GM18858 (cell line): ENCODE results near the gene THAP11.
"Not testable (repeated sequence)": the region's sequence is repeated elsewhere in the genome, so short reads cannot be mapped to it uniquely, and the experiment has no call there.

ENCODE experiments used
- ATAC-seq: cut with Tn5 transposase; IDR thresholded peaks from one replicate; pipeline ENCODE4 v1.9.1; 2021; ENCODE audit not compliant: unreplicated experiment

Gene THAP11

DNA sequence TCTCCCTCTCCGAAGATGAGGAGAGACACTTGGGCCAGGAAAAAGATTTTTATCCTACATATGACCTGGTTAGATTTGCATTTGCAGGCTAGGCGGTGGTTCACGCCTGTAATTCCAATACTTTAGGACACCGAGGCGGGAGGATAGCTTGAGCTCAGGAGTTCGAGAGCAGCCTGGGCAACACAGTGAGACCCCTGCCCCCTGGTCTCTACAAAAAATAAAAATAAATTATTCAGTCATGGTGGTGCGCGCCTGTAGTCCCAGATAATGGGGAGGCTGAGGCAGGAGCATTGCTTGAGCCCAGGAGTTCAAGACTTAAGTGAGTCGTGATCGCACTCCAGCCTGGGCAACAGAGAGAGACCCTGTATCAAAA, 7.9 kb upstream of the THAP11 start:
- ATAC-seq, result no peak

DNA sequence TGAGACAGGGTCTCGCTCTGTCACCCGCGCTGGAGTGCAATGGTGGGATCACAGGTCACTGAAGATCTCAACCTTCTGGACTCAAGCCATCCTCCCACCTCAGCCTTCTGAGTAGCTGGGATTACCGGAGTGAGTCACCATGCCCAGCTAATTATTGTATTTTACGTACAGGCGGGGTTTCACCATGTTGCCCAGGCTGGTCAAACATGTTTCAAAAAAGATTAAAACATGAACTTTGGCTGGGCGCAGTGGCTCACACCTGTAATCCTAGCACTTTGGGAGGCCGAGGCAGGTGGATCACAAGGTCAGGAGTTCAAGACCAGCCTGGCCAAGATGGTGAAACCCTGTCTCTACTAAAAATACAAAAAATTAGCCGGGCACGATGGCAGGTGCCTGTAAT, 4.9 kb upstream of the THAP11 start:
- not testable (repeated sequence) for ATAC-seq

DNA sequence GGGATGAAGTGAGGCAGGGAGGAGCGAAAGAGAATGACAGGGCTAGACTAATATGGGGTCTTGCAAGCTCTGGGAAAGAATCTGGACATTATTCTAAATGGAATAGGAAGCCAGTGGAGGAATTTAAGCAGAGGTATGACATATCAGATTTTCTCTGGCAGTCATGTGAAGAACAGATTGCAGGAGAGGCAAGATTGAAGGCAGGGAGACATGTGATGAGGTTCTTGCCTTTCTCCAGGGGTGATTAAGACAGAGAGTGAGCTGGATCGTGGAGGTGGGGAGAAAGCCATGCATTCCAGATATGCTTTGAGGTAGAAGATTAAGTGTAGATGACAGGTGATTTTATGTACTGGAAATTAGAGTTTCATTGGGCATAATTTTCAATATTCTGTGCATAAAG, 4.3 kb upstream of the THAP11 start:
- ATAC-seq, result no peak

DNA sequence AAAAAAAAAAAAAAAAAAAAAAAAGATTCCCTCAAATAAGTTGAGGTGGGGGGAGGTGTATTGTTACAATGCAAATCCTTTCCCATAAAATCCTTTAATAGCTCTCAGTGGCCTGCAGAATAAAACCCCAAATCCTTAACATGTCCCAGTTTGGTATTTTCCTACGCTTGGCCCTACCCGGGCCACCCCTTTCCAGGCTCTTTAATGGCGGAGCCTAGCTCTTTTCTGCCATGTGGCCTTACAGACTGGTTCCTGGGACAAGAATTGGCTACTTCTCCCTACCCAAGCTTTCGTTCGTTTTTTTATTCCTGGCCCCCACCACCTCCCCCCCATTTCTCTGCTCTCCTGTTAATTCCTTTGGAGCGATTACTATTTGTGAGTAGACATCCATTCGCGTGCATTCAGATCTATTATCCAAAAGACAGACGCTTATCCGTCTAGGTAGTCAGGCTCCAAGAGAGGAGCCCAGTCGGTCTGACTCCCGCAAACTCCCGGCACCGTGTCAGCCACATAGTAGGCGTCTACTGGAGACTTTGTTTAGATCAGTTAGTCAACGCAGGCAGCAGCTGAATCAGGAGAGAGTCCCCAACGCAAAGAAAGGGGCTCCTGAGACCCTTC, 813 bp upstream of the THAP11 start:
- no peak for ATAC-seq

DNA sequence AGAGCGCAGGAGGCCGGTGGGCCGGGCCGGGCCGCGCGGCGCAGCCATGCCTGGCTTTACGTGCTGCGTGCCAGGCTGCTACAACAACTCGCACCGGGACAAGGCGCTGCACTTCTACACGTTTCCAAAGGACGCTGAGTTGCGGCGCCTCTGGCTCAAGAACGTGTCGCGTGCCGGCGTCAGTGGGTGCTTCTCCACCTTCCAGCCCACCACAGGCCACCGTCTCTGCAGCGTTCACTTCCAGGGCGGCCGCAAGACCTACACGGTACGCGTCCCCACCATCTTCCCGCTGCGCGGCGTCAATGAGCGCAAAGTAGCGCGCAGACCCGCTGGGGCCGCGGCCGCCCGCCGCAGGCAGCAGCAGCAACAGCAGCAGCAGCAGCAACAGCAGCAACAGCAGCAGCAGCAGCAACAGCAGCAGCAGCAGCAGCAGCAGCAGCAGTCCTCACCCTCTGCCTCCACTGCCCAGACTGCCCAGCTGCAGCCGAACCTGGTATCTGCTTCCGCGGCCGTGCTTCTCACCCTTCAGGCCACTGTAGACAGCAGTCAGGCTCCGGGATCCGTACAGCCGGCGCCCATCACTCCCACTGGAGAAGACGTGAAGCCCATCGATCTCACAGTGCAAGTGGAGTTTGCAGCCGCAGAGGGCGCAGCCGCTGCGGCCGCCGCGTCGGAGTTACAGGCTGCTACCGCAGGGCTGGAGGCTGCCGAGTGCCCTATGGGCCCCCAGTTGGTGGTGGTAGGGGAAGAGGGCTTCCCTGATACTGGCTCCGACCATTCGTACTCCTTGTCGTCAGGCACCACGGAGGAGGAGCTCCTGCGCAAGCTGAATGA, 606 bp downstream of the THAP11 start:
- no peak for ATAC-seq

DNA sequence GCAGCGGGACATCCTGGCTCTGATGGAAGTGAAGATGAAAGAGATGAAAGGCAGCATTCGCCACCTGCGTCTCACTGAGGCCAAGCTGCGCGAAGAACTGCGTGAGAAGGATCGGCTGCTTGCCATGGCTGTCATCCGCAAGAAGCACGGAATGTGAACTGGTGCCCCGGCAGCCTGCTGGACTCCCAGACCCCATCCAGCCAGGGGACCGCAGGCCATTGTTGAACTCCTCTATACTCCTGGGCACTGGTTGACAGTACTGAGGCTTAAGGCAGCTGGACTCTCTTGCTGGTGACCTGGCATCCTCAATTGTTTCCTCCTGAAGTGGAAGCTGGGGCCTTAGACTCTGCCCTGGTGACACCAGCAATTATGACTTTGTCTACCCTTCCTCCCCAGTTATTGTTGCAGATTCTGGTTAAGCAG, 1.2 kb downstream of the THAP11 start:
- ATAC-seq, result no peak

DNA sequence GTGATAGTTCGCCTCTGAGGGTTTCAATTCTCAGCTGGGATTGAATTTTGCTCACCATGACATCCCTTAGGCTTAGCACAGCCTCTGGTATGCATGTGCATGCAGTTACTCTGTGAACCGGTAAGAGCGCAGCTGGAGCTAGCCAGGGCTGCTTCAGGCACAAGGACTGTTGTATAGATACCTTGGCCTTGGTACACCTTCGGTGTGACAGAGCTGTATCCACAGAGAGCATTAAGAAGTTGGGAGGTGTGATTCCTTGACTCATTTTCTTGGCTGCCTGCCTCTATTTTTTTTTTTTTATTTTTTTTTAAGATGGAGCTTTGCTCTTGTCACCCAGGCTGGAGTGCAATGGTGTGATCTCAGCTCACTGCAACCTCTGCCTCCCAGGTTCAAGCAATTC, 2.4 kb downstream of the THAP11 start:
- ATAC-seq, result no peak

DNA sequence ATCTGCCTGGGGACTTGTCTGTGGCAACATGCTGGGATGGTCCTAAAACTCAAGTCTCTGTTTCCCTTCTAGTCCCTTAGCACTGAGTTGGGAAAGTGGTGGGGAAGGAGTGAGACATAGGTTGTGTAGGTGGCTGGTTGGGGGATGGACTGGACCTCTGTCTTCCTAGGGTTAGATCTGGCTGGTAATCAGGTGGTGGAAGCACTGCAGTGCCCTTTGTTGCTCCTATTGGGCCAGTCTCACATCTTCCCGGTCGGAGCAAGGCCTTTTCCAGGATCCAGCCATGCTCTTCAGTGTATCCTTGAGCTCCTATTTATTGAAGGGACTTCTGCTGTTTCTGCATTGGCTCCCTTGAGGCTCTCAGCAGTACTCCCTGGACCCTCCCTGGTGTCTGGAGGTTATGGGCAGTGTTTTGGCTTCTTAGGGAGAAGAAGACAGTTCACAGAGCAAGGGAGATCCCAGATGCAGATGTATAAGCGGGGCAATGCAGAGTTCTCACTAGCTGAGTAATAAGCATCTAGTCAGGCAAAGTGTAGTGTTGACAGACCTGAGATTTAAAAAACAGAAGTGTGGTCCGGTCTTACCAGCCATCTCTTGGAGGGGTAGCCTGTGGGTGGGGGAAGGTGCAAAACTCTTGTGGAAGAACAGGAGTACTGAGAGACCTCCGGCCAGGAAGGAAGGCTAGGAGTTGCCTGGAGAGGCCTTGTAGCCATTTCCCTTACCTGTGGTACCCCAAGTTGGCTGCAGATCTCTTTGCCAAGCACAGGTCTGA, 3.4 kb downstream of the THAP11 start:
- no peak for ATAC-seq

DNA sequence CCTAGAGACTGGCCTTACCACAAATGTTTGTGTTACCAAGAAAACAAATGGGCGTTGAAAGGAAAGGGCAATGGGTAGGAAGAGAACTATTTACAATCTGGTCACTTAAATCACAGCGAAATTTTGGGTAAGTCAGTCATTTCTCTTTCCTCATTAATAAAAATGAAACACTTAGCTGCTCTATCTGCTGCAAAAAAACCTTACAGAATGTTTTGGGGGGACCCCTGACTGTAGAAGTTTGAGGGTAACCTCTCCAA, 3.9 kb downstream of the THAP11 start:
- no peak for ATAC-seq

DNA sequence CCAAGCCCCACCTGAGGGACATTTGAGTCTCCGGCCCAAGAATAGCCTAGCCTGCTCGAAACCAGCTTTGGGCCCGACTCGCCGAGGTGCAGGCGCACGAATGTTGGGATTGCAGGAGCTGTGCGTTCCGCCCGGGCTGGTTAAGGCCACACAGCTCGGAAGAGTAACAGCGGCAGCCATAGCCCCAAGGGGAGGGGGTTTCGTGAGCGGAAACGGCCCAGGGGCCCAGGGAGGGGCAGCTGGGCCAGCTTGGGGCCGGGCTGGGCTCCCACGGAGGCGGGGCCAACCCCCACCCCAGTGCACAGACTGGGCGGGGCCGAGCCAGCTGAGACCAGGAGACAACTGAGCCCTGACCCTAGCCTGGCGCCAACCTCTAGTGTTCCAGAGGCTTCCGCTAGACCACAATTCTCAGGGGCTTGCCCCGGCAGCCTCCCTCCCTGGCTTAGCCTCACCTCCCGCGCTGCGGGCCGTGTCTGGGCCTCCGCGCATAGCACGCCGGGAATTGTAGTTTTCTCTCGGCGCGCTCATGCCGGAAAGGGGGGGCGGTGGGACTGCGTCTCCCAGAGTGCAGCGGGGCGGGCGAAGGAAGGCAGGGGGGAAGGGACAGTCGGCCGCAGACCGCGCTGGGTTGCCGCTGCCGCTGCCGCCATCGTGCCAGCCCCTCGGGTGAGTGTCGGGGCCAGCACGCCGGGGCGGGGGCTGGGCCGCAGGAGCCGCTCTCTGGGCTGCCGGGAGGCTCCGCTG, 4.4 kb downstream of the THAP11 start, which contains the start of gene NUTF2:
Gene NUTF2, plus strand, starts transcription at position 614 of the 744 bp plus-strand sequence. CDS start 18,198 bp downstream, outside the sequence.
- peak; percentile 49 for ATAC-seq

DNA sequence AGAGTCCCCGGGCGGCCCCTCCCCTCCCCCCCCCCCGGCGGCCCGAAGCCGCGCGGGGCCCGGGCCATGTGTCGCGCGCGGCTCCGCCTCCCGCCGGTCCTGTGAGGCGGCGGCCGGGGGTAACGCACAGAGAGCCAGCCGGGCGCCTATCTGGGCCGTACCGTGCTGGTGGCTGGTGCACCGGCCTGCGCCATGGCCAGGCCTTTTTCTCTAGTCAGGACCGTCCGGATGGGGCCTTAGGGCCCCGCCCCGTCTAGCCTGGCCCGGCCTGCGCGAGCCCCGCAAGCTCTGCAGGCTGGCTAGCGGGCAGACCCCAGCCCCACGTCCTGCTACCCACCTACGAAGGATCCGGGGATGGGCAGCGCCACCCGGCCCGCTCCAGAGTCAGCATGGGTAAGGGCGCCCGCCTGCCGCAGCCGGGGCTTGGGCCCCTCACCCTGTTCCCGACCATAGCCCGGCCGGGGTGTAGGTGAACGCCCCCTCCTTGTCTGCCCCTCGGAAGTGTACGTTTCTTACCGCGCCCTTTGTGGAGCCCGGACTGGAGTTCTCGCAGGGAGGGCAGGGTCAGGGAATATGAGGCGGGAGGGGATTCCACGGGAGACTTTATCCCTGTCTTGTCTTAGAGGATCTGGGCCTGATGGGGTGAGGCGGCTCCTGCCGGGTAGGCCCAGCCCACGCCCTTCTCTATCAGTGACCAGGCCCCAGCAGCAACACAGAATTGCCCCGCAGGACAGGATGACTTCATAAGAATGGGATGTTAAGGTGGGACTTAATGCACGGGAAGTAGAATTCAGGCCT, 5.1 kb downstream of the THAP11 start, which contains the start of gene CENPT:
Gene CENPT, minus strand, starts transcription at position 630 of the 798 bp plus-strand sequence. CDS start 13,834 bp downstream, outside the sequence.
- ATAC-seq, result peak; percentile 35

DNA sequence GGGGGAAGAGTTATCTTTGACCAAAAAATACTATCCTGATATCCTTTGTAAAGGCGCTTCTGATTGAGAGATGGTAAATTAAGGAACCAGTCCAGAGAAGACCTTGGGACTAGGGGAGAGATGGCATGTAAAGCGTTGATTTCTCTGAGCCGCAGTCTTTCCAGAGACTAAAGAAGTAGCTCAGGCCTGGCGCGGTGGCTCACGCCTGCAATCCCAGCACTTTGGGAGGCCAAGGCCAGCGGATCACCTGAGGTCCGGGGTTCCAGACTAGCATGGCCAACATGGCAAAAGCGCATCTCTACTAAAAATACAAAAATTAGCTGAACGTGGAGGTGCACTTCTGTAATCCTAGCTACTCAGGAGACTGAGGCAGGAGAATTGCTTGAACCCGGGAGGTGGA, 6.0 kb downstream of the THAP11 start:
- no peak for ATAC-seq

DNA sequence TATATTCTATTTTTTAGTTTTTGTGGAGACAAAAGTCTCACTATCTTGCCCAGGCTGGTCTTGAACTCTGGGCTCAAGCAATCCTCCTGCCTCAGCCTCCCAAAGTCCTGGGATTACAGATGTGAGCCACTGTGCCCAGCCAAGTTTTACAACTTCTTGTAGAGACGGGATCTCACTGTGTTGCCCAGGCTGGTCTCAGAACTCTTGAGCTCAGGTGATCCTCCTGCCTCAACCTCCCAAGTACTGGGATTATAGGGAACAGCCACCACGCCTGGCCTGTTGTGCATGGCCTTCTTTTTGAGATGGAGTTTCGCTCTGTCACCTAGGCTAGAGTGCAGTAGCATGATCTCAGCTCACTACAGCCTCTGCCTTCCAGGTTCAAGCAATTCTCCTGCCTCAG, 11.6 kb downstream of the THAP11 start:
- ATAC-seq, result no peak

DNA sequence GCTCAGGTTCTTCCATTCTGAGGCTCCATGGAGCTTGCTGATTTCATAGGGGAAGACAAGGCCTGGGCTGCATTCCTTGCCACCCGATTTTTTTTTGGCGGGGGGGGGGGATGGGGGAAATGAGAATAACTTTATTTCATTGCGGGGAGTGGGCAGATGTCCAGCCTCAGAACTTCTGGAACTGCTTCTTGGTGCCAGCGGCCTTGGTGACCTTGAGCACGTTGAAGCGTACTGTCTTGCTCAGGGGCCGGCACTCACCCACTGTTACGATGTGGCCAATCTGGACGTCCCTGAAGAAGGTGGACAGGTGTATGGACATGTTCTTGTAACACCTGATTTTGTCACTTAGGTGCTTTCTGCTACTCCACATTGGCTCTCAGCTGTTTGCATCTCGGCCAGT, 13.7 kb downstream of the THAP11 start:
- no peak for ATAC-seq

DNA sequence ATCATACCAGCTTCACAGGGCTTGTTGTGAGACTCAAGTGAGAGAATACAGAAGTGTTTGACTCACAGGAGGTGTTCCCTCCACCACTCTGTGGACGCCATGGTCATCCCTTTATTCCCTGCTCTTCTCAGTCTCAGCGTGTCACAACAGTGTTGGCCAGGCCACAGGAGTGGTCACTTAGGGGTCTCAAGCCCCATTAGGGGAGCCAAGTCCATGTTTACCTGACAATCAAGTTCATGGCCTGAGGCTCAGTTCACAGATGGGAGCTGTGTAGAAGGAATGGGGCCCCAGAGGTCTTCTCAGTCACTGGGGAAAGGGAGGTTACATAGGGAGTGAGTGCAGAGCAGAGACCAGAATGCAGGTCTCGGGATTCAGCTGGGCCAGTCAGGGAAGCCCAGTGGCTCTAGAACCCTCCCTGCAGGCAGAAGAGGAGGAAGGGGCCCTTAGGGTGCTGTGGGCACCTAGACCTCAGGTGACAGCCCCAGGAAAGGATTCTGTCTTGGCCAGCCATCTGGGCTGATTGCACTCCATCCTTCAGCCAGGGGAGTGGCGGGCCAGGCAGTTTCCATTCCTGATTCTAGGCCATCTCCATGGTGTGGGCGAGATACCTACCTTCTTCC, 14.9 kb downstream of the THAP11 start:
- ATAC-seq, result no peak

DNA sequence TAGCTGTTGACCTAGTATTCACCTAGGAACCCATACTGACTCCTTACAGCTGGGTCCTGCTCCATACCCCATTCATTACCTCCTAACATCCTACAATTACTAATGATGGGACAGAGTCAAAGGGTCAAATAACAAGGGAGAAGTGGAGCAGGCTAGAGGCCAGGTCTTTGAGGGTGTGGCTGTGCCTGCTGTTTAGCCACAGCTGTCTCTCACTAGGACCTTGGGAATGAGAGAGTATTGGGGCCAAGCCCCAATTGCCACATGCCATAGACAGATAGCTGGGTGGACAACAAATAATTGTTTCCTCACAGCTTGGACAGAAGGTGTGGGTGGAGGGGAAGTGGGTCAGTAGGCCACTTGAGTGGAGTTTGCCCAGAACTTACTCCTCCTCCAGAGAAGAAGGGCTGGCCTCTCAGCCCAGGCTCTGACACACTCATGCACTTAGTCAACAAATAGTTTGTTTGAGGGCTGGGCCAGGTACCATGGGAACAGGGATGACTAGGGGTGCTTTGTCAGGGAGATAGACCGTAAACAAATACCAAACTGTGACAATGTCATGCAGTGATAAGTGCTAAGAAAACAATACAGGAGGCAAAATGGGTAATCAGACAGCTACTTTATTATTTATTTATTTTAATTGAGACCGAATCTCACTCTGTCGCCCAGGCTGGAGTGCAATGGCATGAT, 15.6 kb downstream of the THAP11 start:
- no peak for ATAC-seq

DNA sequence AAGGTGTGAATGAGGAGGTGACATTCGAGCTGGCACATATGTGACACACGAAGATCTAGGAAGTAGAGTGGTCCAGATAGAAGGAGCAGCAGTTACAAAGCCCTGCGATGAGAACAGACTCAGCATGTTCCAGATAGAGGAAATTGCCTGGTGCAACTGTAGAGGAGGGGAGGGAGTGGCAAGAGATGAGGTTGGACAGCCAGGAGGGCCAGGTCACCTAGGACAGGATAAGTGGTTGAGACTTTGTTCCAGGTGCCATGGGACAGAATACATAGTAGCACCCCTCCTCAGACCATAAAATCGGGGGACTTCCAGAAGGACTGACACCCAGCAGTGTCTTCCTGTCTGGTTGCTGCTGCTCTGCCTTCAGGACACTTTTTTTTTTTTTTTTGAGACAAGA, 16.4 kb downstream of the THAP11 start:
- ATAC-seq, result no peak

DNA sequence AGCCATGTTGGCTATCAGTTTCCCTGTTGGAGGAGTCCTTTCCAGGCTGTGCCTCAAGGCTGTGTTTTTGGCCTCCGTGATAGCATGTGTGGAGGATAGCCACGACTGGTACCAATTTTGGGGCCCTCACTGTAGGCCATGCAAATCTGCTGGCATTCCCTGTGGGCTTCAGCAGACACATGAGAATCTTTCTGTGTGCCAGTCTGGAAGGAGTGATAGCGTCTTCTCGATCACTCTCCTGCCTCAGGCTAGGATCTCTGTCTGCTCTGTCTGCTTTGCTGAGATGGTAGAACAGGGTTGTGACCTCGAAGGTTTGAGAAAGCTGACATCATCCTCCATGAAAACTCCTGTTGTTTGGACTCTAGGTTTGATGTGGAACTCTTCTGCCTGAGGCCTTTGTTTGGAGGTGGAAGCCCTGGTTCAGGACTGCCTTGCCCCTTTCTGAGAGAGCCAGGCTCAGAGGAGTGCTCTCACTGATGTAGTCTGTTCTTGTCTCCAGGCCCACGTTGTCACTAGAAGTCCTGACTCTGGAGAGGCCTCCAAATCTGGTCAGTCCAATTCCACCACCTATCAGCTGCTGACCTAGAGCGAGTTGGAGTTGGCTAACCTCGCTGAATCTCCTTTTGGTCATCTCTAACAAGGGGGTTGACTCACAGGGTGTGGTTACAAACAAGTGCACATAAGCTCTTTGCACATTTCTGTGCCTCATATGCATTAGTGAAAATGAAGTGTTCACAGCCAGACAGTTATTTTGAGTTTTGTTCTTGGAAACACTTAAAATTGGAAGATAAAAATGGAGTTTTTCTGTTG, 18.7 kb downstream of the THAP11 start:
- ATAC-seq, result no peak

DNA sequence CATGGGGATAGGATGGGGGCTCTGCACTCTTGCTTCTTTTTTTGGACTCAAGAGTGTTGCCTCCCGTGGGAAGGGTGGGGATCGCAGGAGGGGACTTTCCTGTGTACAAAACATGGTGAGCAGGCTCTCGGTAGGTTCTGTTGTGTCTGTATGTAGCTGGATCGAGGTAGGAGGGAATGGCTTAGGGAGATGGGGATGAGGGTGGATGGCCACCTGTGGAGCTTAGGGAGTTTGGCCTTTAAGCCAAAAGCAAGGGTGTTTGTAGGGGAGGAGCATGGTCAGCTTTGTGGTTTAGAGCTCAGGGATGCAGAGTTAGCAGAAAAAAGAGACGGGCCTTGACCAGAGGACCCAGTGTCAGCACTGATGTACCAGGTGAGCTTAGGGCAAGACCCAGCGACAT, 19.8 kb downstream of the THAP11 start:
- ATAC-seq, result no peak
